Measurements from ENCODE around the gene BRD1. TPM values are rescaled to one million over a fixed set of nuclear protein-coding genes. Genes with fewer than 3 reads are reported as not detected.

The BRD1 gene
- total and polyA plus RNA-seq, 9 of the 15 experiments (the other 6 are each of a cell fraction or from before 2014, with no cell fraction given), result 0.42 to 17.6 (median 5.5) TPM

GRCh38 chr22:49736538-49736937 lies 91.1 kb downstream of the BRD1 start:
- in situ Hi-C loops (cut with MboI) (no loop called here), intact Hi-C loops (cut with micrococcal nuclease) (no loop called here)
- H3K9me3 ChIP-seq (replicated peaks; ENCODE audit: control insufficient read depth, insufficient read depth, low read depth, low read length), result no peaks in the 10 kb centered on the region
- no peaks in the 10 kb centered on the region for H4K20me1 ChIP-seq (replicated peaks; ENCODE audit: control insufficient read depth, insufficient read depth, low read length)
- no peaks in the 10 kb centered on the region for H3K36me3 ChIP-seq (ENCODE audit: control insufficient read depth, insufficient read depth, low read length)
- BruUV-seq (replicated peaks), result no TSS peak
- no peak for ATAC-seq
- H3K4me1 ChIP-seq (replicated peaks in 1 of 2; ENCODE audit: control insufficient read depth in 2 of 2, insufficient read depth in 2 of 2, low read length in 2 of 2), result peaks cover 0 to 5% of the 10 kb centered on the region in 2 experiments; a peak in 2 of 5 replicates
- ChIA-PET CTCF (ENCODE audit: low intra/inter-chr PET ratio) (no interaction called here), POLR2A (no interaction called here)
- H3K4me3 ChIP-seq, result no peak overlapping the region
- 0% methylated on average over 1 of the region's 5 CpGs for WGBS (ENCODE audit: insufficient coverage, low coverage, missing lambda C conversion rate)
- DNase-seq (ENCODE audit: extremely low read depth in 1 of 4, low spot score in 3 of 4), result no peak
- H3K27ac ChIP-seq (ENCODE audit: extremely low read depth, low read depth, low read length), result no peak overlapping the region
- H3K9me1 ChIP-seq (ENCODE audit: control insufficient read depth, insufficient read depth, low read length), result no peaks in the 10 kb centered on the region
- no peak for FAIRE-seq
- no peaks in the 10 kb centered on the region for H3K79me2 ChIP-seq (ENCODE audit: control insufficient read depth, insufficient read depth, low read length)
- H3K27me3 ChIP-seq (ENCODE audit: control insufficient read depth in 2 of 2, insufficient read depth in 2 of 2, low read length in 2 of 2), result peaks cover 0 to 6% of the 10 kb centered on the region in 2 experiments; a peak in 3 of 5 replicates
- H2AFZ ChIP-seq (ENCODE audit: low read depth, low read length), result no peak overlapping the region
- H3K4me2 ChIP-seq (ENCODE audit: insufficient read depth, low read length), result no peak overlapping the region
- H3K9ac ChIP-seq (ENCODE audit: insufficient read depth in 1 of 2, low read depth in 2 of 2, low read length in 2 of 2), result no peak overlapping the region
- TF ChIP-seq ZNF384 (IDR thresholded peaks at IDR 0.05; ENCODE audit: low read depth, low read length) (no peak), ZNF780A (CRISPR knock-in tag; IDR thresholded peaks at IDR 0.05) (no peak), SNIP1 (IDR thresholded peaks at IDR 0.05; ENCODE audit: low read depth) (no peak), CUX1 (CRISPR knock-in tag; IDR thresholded peaks at IDR 0.05) (no peak), GMEB1 (CRISPR knock-in tag; IDR thresholded peaks at IDR 0.05) (no peak), GTF2B (IDR thresholded peaks at IDR 0.05; ENCODE audit: extremely low read depth, insufficient read length) (no peak), ZBED1 (IDR thresholded peaks at IDR 0.05) (no peak)
- TF ChIP-seq, protein P1, sequence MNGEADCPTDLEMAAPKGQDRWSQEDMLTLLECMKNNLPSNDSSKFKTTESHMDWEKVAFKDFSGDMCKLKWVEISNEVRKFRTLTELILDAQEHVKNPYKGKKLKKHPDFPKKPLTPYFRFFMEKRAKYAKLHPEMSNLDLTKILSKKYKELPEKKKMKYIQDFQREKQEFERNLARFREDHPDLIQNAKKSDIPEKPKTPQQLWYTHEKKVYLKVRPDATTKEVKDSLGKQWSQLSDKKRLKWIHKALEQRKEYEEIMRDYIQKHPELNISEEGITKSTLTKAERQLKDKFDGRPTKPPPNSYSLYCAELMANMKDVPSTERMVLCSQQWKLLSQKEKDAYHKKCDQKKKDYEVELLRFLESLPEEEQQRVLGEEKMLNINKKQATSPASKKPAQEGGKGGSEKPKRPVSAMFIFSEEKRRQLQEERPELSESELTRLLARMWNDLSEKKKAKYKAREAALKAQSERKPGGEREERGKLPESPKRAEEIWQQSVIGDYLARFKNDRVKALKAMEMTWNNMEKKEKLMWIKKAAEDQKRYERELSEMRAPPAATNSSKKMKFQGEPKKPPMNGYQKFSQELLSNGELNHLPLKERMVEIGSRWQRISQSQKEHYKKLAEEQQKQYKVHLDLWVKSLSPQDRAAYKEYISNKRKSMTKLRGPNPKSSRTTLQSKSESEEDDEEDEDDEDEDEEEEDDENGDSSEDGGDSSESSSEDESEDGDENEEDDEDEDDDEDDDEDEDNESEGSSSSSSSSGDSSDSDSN (IDR thresholded peaks at IDR 0.05; ENCODE audit: borderline replicate concordance in 1 of 2, low read depth in 2 of 2, low read length in 2 of 2), result no peak

Data from K562 (cell line).